SU-DHL-6 (cell line): ENCODE measurements around the gene ITPRIP.

Experiments used
- H2AFZ ChIP-seq: fragments of 200-600 bp; sonication (generic); 2 replicates; pipeline ENCODE4 v1.6.1; 2014; ENCODE audit warnings: low read depth, mild to moderate bottlenecking, moderate library complexity, mixed read lengths, antibody characterized with exemption, low read length; ENCODE audit not compliant: severe bottlenecking
- H3F3A ChIP-seq: fragments of 200-600 bp; shearing (Covaris generic); 2 replicates; pipeline ENCODE4 v1.6.0; 2016; ENCODE audit warnings: antibody characterized with exemption, mild to moderate bottlenecking; ENCODE audit not compliant: insufficient read depth
- H3K27ac ChIP-seq: fragments of 200-600 bp; sonication (generic); 2 replicates; pipeline ENCODE4 v1.5.1; 2016; ENCODE audit warnings: low read depth, mild to moderate bottlenecking, low read length, moderate library complexity, mixed read lengths
- H3K27me3 ChIP-seq: fragments of 200-600 bp; sonication (generic), shearing (Covaris generic); 2 replicates; pipeline ENCODE4 v1.6.0; 2014; ENCODE audit warnings: mild to moderate bottlenecking, low read length
- H3K36me3 ChIP-seq: fragments of 200-600 bp; sonication (generic); 2 replicates; pipeline ENCODE4 v1.6.1; 2014; ENCODE audit warnings: mild to moderate bottlenecking, low read length, mixed read lengths
- H3K4me2 ChIP-seq: fragments of 300-600, 200-600 bp; shearing (Covaris generic), sonication (generic); 2 replicates; pipeline ENCODE4 v1.6.0; 2014; ENCODE audit warnings: low read length, low read depth, mild to moderate bottlenecking; ENCODE audit not compliant: poor library complexity, severe bottlenecking
- H3K4me3 ChIP-seq: fragments of 200-600 bp; sonication (generic); 2 replicates; pipeline ENCODE4 v1.5.1; 2014; ENCODE audit warnings: antibody characterized with exemption, low read length, mild to moderate bottlenecking, mixed read lengths; ENCODE audit not compliant: insufficient read depth, poor library complexity, severe bottlenecking
- H3K79me2 ChIP-seq: fragments of 200-600 bp; sonication (generic); 2 replicates; pipeline ENCODE4 v1.6.1; 2014; ENCODE audit warnings: mild to moderate bottlenecking, low read length, moderate library complexity; ENCODE audit not compliant: insufficient read depth
- H3K9ac ChIP-seq: fragments of 200-600 bp; sonication (generic); 2 replicates; pipeline ENCODE4 v1.7.0; 2014; ENCODE audit warnings: mild to moderate bottlenecking, low read length
- H3K9me2 ChIP-seq: fragments of 200-600 bp; sonication (generic); replicated peaks from 2 replicates; pipeline ENCODE4 v1.6.1; 2014; ENCODE audit warnings: low read length; ENCODE audit not compliant: insufficient read depth
- H3K9me3 ChIP-seq: fragments of 200-600 bp; sonication (generic); 2 replicates; pipeline ENCODE4 v1.6.1; 2014; ENCODE audit warnings: low read length, mixed read lengths; ENCODE audit not compliant: insufficient read depth
- H4K20me1 ChIP-seq: fragments of 200-600 bp; sonication (generic); 2 replicates; pipeline ENCODE4 v1.6.1; 2014; ENCODE audit warnings: low read depth, mild to moderate bottlenecking, antibody characterized with exemption, low read length, moderate library complexity, mixed read lengths
- EZH2phosphoT487 ChIP-seq: fragments of 200-600 bp; sonication (generic), shearing (Covaris generic); conservative IDR thresholded peaks from 2 replicates; pipeline ENCODE4 v1.6.1; 2018; ENCODE audit warnings: mild to moderate bottlenecking, antibody characterized with exemption, low read length, moderate library complexity, mixed read lengths
- TF ChIP-seq, protein P1 (sequence below): fragments of 200-600 bp; sonication (generic); IDR thresholded peaks from one replicate; pipeline ENCODE4 v1.5.1; 2017; ENCODE audit warnings: antibody characterized with exemption, mild to moderate bottlenecking, low read length, moderate library complexity; ENCODE audit not compliant: insufficient read depth, poor library complexity, severe bottlenecking

The ITPRIP gene

GRCh38 chr10:104323760-104324201 is 14.5 kb downstream of the ITPRIP start:
- no peak overlapping the region for H3K27ac ChIP-seq
- H4K20me1 ChIP-seq, result no peaks in the 10 kb centered on the region; the same call in 1 of the 2 replicates
- no peaks in the 10 kb centered on the region for H3K27me3 ChIP-seq
- no peaks in the 10 kb centered on the region for H3K9me2 ChIP-seq
- H3K4me2 ChIP-seq, result no peak overlapping the region
- no peak overlapping the region for H2AFZ ChIP-seq
- H3K4me3 ChIP-seq, result no peak overlapping the region
- no peak overlapping the region for H3K9ac ChIP-seq
- no peak for TF ChIP-seq EZH2phosphoT487
- TF ChIP-seq, protein P1, sequence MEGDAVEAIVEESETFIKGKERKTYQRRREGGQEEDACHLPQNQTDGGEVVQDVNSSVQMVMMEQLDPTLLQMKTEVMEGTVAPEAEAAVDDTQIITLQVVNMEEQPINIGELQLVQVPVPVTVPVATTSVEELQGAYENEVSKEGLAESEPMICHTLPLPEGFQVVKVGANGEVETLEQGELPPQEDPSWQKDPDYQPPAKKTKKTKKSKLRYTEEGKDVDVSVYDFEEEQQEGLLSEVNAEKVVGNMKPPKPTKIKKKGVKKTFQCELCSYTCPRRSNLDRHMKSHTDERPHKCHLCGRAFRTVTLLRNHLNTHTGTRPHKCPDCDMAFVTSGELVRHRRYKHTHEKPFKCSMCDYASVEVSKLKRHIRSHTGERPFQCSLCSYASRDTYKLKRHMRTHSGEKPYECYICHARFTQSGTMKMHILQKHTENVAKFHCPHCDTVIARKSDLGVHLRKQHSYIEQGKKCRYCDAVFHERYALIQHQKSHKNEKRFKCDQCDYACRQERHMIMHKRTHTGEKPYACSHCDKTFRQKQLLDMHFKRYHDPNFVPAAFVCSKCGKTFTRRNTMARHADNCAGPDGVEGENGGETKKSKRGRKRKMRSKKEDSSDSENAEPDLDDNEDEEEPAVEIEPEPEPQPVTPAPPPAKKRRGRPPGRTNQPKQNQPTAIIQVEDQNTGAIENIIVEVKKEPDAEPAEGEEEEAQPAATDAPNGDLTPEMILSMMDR, result no peak
- no peaks in the 10 kb centered on the region for H3F3A ChIP-seq
- H3K36me3 ChIP-seq, result no peaks in the 10 kb centered on the region
- peaks cover 91% of the 10 kb centered on the region for H3K79me2 ChIP-seq
- no peaks in the 10 kb centered on the region for H3K9me3 ChIP-seq

DNA sequence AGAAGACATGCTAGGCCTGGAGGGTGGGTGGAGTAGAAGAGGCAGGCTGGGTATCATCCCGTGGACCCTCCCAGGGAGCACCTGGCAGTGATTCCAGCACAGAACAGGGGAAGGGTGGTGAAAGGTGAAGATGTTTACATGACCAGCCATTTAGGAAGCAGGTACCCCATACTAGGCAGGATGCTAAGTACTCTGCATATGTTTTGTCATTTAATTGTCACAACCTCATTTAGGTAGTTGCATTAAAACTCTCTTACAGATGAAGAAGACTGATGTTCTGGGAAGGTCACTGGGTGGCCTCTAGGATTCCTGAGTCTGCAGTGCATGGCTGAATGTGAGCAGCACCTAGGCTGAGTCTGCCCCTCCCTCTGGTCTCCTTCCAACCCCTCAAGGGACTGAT is 15.2 kb downstream of the ITPRIP start:
- TF ChIP-seq, protein P1, result no peak
- no peak for TF ChIP-seq EZH2phosphoT487
- no peaks in the 10 kb centered on the region for H3F3A ChIP-seq
- H3K79me2 ChIP-seq, result peaks cover 88% of the 10 kb centered on the region
- no peaks in the 10 kb centered on the region for H3K27me3 ChIP-seq
- H3K4me2 ChIP-seq, result no peak overlapping the region
- no peak overlapping the region for H2AFZ ChIP-seq
- no peak overlapping the region for H3K4me3 ChIP-seq
- no peak overlapping the region for H3K27ac ChIP-seq
- no peaks in the 10 kb centered on the region for H3K9me3 ChIP-seq
- no peaks in the 10 kb centered on the region for H3K36me3 ChIP-seq
- H3K9ac ChIP-seq, result no peak overlapping the region
- H4K20me1 ChIP-seq, result no peaks in the 10 kb centered on the region; the same call in 1 of the 2 replicates
- H3K9me2 ChIP-seq, result no peaks in the 10 kb centered on the region

DNA sequence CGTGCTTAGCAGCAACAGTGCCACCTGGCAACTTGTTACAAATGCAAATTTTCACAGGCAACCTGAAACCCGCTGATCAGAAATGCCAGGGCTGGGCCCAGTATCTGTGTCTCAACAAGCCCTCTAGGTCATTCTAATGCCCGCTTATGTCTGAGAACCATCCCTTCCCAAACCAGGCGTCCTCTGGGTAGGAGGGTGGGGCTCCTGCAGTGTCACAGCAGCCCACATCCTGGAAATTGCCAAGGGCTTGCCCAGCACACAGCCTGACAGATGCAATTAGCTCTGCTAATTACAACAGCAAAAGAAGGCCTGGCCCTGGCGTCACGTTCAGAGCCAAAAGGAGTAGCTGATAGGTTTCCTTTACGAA is 15.9 kb downstream of the ITPRIP start:
- Histone ChIP-seq H3F3A (no peaks in the 10 kb centered on the region), H3K4me3 (no peak overlapping the region), H4K20me1 (peaks cover under 1% of the 10 kb centered on the region; the same call in 1 of the 2 replicates), H3K9me3 (no peaks in the 10 kb centered on the region), H3K27me3 (no peaks in the 10 kb centered on the region), H2AFZ (no peak overlapping the region), H3K36me3 (no peaks in the 10 kb centered on the region), H3K27ac (no peak overlapping the region), H3K4me2 (no peak overlapping the region), H3K79me2 (peaks cover 86% of the 10 kb centered on the region), H3K9ac (no peak overlapping the region), H3K9me2 (no peaks in the 10 kb centered on the region)
- TF ChIP-seq EZH2phosphoT487, result no peak
- TF ChIP-seq, protein P1, result no peak
